ENCODE results near the gene CDKAL1.

GRCh38 chr6:20969551-20969950 is 435.3 kb downstream of the CDKAL1 start:
- TF ChIP-seq POLR2AphosphoS5 (IDR thresholded peaks at IDR 0.05; ENCODE audit: low read depth, low read length) (no peak), POLR2A (IDR thresholded peaks at IDR 0.05; ENCODE audit: low read depth, low read length) (no peak), TAF1 (IDR thresholded peaks at IDR 0.05; ENCODE audit: low read depth, low read length) (no peak)
